KMS-11 (cell line): Measurements from ENCODE around the gene VASN.

Experiments used
- H2AFZ ChIP-seq: fragments of 200-600 bp; sonication (generic); 2 replicates; pipeline ENCODE4 v1.6.1; 2016; ENCODE audit warnings: antibody characterized with exemption, mixed run types, low read depth
- H3K27ac ChIP-seq: fragments of 200-600 bp; sonication (generic); 2 replicates; pipeline ENCODE4 v1.6.1; 2016; ENCODE audit warnings: mild to moderate bottlenecking, mixed run types
- H3K27me3 ChIP-seq: fragments of 200-600 bp; sonication (generic); 2 replicates; pipeline ENCODE4 v1.6.1; 2017; ENCODE audit warnings: mild to moderate bottlenecking, low read depth, mixed run types, moderate library complexity; ENCODE audit not compliant: insufficient read depth
- H3K36me3 ChIP-seq: fragments of 200-600 bp; sonication (generic); 2 replicates; pipeline ENCODE4 v1.6.1; 2017; ENCODE audit warnings: mild to moderate bottlenecking, mixed run types; ENCODE audit not compliant: insufficient read depth
- H3K4me1 ChIP-seq: fragments of 200-600 bp; sonication (generic); 2 replicates; pipeline ENCODE4 v1.6.1; 2016; ENCODE audit warnings: mild to moderate bottlenecking, low read depth, mixed run types; ENCODE audit not compliant: poor library complexity, severe bottlenecking
- H3K4me2 ChIP-seq: fragments of 200-600 bp; sonication (generic); 2 replicates; pipeline ENCODE4 v1.7.0; 2016; ENCODE audit warnings: mild to moderate bottlenecking, mixed run types
- H3K4me3 ChIP-seq: fragments of 200-600 bp; sonication (generic); IDR thresholded peaks from 2 replicates; pipeline ENCODE4 v1.6.1; 2017; ENCODE audit warnings: low read depth, low read length, mixed read lengths; ENCODE audit not compliant: insufficient read depth
- H3K79me2 ChIP-seq: fragments of 200-600 bp; sonication (generic); 2 replicates; pipeline ENCODE4 v1.6.1; 2016; ENCODE audit warnings: low read depth, mixed run types; ENCODE audit not compliant: insufficient read depth
- H3K9ac ChIP-seq: fragments of 200-600 bp; sonication (generic); 2 replicates; pipeline ENCODE4 v1.6.1; 2016; ENCODE audit warnings: mild to moderate bottlenecking, mixed run types
- H4K20me1 ChIP-seq: fragments of 200-600 bp; sonication (generic); 2 replicates; pipeline ENCODE4 v1.6.1; 2016; ENCODE audit warnings: mild to moderate bottlenecking, mixed run types; ENCODE audit not compliant: insufficient read depth
- TF ChIP-seq, protein P1 (sequence below): fragments of 200-600 bp; sonication (generic); conservative IDR thresholded peaks from 2 replicates; pipeline ENCODE4 v1.6.1; 2017; ENCODE audit warnings: low read depth, mild to moderate bottlenecking, antibody characterized with exemption, low read length, moderate library complexity, mixed read lengths

The VASN gene

GRCh38 chr16:4407543-4408322 lies 36.1 kb downstream of the VASN start:
- peaks cover 4% of the 10 kb centered on the region for H3K4me1 ChIP-seq
- no peaks in the 10 kb centered on the region; the same call in 1 of the 2 replicates for H3K36me3 ChIP-seq
- H3K4me2 ChIP-seq = no peak overlapping the region
- no peaks in the 10 kb centered on the region for H3K27me3 ChIP-seq
- H3K79me2 ChIP-seq = peaks cover 46% of the 10 kb centered on the region
- TF ChIP-seq, protein P1, sequence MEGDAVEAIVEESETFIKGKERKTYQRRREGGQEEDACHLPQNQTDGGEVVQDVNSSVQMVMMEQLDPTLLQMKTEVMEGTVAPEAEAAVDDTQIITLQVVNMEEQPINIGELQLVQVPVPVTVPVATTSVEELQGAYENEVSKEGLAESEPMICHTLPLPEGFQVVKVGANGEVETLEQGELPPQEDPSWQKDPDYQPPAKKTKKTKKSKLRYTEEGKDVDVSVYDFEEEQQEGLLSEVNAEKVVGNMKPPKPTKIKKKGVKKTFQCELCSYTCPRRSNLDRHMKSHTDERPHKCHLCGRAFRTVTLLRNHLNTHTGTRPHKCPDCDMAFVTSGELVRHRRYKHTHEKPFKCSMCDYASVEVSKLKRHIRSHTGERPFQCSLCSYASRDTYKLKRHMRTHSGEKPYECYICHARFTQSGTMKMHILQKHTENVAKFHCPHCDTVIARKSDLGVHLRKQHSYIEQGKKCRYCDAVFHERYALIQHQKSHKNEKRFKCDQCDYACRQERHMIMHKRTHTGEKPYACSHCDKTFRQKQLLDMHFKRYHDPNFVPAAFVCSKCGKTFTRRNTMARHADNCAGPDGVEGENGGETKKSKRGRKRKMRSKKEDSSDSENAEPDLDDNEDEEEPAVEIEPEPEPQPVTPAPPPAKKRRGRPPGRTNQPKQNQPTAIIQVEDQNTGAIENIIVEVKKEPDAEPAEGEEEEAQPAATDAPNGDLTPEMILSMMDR = no peak
- no peak overlapping the region for H3K4me3 ChIP-seq
- no peak overlapping the region for H3K27ac ChIP-seq
- no peaks in the 10 kb centered on the region; the same call in 1 of the 2 replicates for H4K20me1 ChIP-seq
- H3K9ac ChIP-seq = no peak overlapping the region
- H2AFZ ChIP-seq = no peak overlapping the region

GRCh38 chr16:4408323-4408690 lies 36.7 kb downstream of the VASN start:
- H3K27me3 ChIP-seq = no peaks in the 10 kb centered on the region
- H3K27ac ChIP-seq = no peak overlapping the region
- no peak overlapping the region for H3K4me2 ChIP-seq
- H2AFZ ChIP-seq = no peak overlapping the region
- peaks cover 52% of the 10 kb centered on the region for H3K79me2 ChIP-seq
- TF ChIP-seq, protein P1 = no peak
- no peak overlapping the region for H3K4me3 ChIP-seq
- no peaks in the 10 kb centered on the region; the same call in 1 of the 2 replicates for H4K20me1 ChIP-seq
- no peak overlapping the region for H3K9ac ChIP-seq
- H3K36me3 ChIP-seq = no peaks in the 10 kb centered on the region; the same call in 1 of the 2 replicates
- H3K4me1 ChIP-seq = peaks cover 10% of the 10 kb centered on the region

GRCh38 chr16:4409081-4409932 lies 37.7 kb downstream of the VASN start:
- H3K4me1 ChIP-seq = peaks cover 19% of the 10 kb centered on the region
- no peak overlapping the region for H3K27ac ChIP-seq
- H3K79me2 ChIP-seq = peaks cover 59% of the 10 kb centered on the region
- H2AFZ ChIP-seq = no peak overlapping the region
- no peak overlapping the region for H3K9ac ChIP-seq
- H3K27me3 ChIP-seq = no peaks in the 10 kb centered on the region
- H3K4me3 ChIP-seq = no peak overlapping the region
- TF ChIP-seq, protein P1 = no peak
- H3K4me2 ChIP-seq = no peak overlapping the region
- H4K20me1 ChIP-seq = no peaks in the 10 kb centered on the region; the same call in 1 of the 2 replicates
- no peaks in the 10 kb centered on the region; the same call in 1 of the 2 replicates for H3K36me3 ChIP-seq

DNA sequence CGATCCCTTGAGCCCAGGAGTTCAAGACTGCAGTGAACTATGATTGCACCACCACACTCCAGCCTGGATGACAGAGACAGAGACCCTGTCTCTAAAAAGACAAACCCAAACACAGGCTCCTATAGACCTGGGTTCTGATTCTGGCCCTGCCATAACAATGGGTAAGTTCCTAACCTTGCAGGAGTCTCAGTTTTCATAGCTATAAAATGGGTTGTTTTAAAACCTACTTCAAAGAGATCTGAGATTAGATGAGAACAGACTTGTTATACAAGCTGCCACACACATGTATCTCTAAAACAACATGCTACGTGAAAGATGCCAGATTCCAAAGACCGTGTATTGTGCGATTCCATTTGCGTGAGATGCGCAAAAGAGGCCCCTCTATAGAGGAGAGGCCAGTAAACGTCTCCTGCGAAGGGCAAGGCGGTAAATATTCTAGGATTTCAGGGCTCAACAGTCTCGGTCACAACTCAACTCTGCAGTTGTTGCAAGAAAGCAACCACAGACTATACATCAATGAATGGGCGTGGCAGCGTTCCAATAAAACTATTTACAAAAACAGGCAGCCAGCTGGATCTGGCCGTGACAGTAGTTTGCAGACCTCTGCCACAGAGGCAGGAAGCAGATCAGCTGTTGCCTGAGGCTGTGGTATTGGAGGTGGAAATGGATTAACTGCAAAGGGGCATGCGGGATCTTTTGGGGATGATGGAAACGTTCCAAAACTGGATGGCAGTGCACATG lies 38.9 kb downstream of the VASN start:
- H3K4me2 ChIP-seq = no peak overlapping the region
- H3K9ac ChIP-seq = no peak overlapping the region
- H3K79me2 ChIP-seq = peaks cover 70% of the 10 kb centered on the region
- H3K4me3 ChIP-seq = no peak overlapping the region
- no peaks in the 10 kb centered on the region; the same call in 1 of the 2 replicates for H3K36me3 ChIP-seq
- no peaks in the 10 kb centered on the region for H3K27me3 ChIP-seq
- H2AFZ ChIP-seq = no peak overlapping the region
- no peak overlapping the region for H3K27ac ChIP-seq
- TF ChIP-seq, protein P1 = no peak
- no peaks in the 10 kb centered on the region; the same call in 1 of the 2 replicates for H4K20me1 ChIP-seq
- peaks cover 30% of the 10 kb centered on the region for H3K4me1 ChIP-seq
